GM11168 (cell line): ENCODE data around the gene RNF213.
"Not testable (repeated sequence)": the region's sequence is repeated elsewhere in the genome, so short reads cannot be mapped to it uniquely, and the experiment has no call there.

ENCODE experiments used
- in situ Hi-C: fragments of 300-500 bp; cut with MboI; formaldehyde crosslinking; loops from one replicate; pipeline ENCODE4 v1.12.0; 2022; ENCODE audit warnings: low sequenced_read_pairs; ENCODE audit not compliant: unreplicated experiment

The RNF213 gene

DNA sequence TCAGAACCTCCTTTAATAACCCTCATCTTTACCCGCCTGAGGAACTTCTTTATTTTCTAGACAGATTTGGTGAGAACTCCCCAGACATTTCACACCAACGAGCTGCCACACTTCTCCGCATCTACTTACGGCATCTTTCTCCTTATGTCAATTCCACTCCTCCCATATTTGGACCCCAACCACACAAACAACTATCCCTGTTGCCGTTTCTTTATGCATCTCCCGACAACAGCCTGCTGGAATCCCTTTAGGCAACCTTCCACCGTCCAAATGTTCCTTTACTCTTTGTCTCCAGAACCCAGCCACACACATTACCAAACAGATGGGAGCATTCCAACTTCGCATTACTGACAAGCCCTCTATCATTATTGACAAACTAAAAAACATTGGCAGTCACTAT is 145.5 kb downstream of the RNF213 start:
- in situ Hi-C loops: no loop called here

DNA sequence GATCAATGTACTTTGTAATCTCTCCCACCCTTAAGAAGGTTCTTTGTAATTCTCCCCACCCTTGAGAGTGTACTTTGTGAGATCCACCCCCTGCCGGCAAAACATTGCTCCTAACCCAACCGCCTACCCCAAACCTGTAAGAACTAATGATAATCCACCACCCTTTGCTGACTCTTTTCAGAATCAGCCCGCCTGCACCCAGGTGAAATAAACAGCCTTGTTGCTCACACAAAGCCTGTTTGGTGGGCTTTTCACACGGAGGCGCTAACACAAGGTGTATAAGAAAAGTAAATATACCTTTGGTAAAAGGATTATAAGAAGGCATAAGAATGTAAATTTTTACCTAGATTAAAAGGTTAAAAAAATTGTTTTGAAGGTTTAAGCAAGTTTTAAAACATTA is 147.3 kb downstream of the RNF213 start:
- in situ Hi-C loops: not testable (repeated sequence)

DNA sequence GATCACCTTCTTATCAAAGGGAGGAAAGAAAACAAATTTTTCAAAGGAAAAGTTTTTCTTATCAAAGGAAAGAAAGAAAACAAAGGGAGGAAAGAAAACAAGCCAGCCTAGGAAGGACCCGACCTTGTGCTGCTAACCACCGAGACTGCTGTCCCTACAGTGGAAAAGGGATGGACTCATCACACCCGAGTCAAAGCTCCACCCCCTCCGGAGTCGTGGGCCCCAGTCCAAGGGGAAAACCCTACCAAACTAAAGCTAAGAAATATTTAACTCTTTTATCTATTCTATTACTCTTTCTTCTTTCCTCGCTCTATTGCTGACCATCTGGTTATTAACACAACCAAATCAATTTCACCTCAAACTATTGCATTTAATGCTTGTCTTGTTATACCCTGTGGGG is 148.2 kb downstream of the RNF213 start:
- in situ Hi-C loops: no loop called here

DNA sequence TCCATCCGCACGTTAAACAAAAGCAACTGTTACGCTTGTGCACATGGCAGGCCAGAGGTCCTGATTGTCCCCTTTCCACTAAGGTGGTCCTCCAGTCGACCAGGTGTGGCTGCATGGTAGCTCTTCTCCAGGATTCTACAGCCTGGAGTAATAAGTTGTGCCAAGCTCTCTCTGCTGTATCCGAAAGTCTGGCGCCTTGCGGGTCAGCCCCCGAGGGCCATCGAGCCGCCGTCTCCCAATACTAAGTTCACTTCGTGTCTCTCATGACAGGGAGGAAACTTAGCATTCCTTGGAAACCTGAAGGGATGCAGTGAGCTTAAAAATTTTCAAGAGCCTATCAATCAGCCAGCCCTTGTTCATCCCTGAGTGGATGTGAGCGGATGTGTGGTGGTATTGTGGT is 149.0 kb downstream of the RNF213 start:
- in situ Hi-C loops: no loop called here

DNA sequence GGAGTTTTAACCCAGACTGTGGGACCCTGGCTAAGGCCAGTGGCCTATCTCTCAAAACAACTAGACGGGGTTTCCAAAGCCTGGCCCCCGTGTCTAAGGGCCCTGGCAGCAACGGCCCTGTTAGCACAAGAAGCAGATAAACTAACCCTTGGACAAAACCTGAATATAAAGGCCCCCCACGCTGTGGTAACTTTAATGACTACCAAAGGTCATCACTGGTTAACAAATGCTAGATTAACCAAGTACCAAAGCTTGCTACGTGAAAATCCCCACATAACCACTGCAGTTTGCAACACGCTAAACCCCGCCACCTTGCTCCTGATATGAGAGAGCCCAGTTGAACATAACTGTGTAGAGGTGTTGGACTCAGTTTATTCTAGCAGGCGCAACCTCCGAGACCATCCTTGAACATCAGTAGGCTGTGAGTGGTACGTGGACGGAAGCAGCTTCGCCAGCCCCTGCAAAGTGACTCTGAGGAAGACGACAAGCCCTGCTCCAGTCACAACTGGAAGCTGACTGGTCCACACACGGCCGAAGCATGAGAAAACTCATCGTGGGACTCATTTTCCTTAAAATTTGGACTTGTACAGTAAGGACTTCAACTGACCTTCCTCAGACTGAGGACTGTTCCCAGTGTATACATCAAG is 149.9 kb downstream of the RNF213 start:
- in situ Hi-C loops: not testable (repeated sequence)

DNA sequence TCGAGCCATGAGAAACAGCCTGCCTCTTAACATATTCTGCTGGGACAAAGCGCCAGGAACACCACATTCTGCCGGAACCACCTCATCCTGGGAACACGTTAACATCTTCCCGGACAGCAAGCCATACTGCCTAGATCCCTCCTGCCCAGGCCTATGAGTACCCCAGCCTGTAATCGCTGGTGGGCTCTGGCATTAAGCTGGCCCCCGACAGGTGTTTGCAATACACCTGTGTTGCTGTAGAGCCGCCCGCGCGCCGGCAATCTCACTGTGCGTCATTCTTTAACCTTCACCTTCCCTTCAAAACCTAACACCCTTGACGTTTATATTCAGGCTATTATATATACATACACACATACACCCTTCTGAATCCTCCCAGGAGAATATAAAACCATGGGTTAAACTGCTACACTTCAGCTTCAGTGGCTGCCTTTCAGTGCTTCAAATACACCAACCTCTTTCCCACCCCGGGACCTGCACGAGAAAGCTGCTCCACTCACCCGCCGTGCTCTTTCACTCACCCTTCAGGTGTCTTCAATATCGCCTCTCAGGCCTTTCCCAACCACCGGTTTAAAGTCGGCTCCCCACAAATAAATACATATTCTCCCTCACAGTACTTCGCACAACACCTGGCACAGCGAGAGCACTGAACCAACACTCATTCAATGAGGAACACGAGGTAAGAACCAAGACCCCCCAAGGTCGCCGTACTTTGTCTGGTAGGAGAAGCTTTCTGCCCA is 153.3 kb downstream of the RNF213 start:
- in situ Hi-C loops: no loop called here

DNA sequence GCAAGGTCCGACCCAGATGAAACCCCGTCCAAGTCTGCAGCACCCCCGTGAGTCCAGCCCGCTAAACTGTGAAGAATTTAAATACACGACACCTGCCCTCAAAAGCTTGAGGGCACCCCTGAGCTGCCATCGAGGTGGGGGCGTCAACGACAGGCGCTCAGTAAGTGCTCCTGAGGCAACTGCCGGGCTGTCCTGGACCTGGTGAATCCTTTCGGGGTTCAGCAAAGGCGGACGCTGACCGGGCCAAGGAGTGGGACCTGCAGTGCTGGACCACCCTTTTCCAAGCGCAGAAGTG is 153.8 kb downstream of the RNF213 start:
- in situ Hi-C loops: no loop called here

DNA sequence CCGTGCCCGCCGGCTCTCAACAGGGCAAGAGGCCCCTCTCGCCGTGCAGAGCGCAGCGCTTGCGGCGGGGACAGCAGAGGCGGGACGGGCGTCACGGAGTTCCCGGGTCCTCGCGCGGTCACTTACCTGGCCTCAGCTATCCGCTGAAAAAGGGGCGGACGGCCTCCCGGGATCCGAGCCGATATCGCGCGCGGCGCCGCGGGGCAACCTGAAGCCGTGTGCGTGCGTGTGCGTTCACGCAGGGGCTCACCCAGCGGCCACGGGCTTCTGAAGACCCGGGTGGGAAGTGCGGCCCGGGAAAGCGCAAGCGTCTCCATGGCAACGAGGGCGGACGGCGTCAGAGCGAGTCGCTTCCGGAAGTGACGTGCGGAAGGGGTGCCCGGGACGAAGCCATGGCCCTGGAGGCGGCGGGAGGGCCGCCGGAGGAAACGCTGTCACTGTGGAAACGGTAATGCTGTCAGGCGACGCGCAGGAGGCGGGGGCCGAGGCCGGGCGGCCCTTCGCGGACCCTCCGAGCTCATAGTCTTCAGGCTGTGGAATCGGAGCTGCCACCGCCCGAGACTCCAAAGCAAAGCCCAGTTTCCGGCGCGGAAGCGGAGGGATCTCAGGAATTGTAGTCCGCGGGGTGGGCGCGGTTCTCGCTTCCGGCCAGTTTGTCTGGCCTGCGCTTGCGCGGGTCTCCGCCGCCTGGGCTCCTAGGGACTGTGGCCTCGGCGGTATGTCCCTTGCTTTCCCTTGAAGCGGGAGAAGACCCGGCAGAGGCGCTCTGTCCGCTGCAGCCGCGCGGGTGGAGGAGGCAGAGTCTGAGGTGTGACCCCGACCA is 154.4 kb downstream of the RNF213 start, which contains the start of gene ENDOV:
Gene ENDOV (plus strand): TSS at position 365 of the 823 bp plus-strand sequence. CDS start 28 bp downstream, at position 393.
- in situ Hi-C loops: no loop called here

DNA sequence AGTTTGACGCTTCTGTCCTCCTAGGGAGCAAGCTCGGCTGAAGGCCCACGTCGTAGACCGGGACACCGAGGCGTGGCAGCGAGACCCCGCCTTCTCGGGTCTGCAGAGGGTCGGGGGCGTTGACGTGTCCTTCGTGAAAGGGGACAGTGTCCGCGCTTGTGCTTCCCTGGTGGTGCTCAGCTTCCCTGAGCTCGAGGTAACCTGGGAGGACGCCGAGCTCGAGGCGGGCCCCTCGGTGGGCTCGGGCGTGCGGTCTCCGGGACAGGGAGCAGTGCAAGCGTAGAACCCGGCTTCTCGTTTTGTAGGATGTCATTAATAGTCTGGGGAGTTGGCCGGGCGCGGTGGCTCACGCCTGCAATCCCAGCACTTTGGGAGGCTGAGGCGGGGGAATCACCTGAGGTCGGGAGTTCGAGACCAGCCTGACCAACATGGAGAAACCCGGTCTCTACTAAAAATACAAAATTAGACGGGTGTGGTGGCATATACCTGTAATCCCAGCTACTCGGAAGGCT is 155.0 kb downstream of the RNF213 start:
- in situ Hi-C loops: no loop called here

DNA sequence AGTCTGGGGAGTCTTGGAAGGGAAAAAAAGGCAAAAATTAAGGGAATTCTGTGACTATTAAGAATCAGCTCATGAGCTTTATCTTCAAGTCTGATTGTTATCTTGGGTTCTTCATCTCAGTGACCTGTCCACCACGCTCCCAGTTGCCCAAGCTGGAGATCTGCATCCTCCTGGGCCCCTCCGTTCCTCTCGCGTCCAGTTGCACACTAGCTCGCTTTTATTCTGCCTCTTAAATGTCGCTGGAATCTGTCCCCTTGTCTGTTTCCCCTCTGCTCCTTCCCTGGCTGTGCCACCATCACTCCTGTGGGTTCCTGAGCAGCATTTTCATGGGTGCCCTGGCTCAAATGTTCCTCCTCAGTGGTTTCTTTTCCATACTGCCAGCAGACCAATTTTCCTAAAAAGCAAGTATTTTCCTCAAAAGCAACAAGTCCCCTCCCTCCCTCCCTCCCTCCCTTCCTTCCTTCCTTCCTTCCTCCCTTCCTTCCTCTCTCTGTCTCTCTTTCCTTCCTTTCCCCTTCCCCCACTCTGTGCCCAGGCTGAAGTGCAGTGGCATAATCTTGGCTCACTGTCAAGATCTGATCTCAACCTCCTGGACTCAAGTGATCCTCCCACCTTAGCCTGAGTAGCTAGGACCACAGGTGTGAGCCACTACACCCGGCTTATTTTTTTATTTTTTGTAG is 155.7 kb downstream of the RNF213 start:
- in situ Hi-C loops: no loop called here

DNA sequence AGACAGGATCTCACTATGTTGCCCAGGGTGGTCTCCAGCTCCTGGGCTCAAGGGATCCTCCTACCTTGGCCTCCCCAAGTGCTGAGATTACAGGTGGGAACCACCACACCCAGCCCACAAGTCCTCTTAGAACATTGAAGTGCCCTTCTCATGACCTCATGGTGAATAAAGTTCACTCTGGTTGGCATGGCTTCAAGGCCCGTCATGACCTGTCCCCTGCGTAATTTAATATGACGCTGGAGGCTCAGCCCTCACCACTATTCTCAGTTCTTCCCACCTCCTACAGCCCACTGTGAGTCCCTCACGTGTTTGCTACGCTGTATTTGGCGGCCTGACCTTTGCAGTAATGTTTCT is 156.3 kb downstream of the RNF213 start:
- in situ Hi-C loops: no loop called here

DNA sequence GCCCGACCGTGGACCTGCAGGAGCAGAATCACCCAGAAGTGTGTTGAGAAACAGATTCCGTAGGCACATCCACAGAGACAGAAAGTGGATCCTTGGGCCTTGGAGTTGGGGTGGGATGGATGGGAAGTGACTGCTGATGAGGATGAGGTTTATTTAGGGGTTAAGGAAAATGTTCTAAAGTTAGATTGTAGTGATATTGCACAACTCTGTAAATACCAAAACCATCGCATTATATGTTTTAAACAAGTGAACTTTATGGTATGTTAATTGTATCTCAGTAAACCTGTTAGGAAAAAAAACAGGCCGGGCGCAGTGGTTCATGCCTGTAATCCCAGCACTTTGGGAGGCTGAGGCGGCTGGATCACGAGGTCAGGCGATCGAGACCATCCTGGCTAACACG is 157.9 kb downstream of the RNF213 start:
- in situ Hi-C loops: no loop called here

DNA sequence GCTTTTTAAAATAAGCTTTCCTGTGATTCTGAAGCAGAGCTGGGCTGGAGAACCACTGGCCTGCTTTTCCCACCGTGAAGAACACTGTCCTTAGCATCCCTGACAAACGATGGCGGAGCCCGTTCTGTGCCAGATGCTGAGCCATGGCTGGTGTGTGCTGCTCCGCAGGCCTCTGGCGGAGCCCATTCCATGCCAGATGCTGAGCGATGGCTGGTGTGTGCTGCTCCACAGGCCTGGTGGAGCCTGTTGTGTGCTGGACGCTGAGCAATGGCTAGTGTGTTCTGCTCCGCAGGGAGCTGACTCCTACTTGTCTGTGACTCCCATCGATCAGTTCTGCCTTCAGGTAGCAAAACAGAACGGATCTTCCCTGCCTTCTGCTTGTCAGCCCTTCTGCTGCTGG is 158.6 kb downstream of the RNF213 start:
- in situ Hi-C loops: no loop called here

DNA sequence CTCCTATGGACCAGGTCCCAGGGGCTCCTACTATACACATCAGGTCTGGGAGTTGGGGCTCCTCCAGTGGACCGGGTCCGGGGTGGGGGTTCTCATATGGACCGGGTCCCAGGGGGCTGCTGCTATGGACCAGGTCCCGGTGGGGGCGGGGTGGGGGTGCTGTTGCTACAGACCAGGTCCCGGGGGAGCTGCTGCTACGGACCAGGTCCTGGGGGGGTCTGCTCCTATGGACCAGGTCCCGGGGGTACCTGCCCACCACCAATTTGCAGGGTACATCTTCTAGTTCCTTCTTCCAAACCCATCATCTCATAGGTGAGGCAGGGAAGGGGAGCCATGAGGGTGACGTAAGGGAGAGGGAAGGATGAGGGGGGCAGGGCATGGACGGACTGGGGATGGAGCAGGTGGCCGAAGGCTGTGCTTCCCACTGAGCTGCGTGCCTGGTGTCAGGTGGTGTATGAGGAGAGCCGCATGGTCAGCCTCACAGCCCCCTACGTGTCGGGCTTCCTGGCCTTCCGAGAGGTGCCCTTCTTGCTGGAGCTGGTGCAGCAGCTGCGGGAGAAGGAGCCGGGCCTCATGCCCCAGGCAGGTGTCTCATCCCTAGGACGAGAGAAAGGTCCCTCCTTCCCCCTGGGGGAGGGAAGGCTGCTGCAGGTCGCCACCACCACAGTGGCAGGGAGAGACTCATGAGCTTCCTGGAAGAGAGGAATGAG is 160.9 kb downstream of the RNF213 start:
- in situ Hi-C loops: loop anchor here (10.0 kb wide), 1 partner anchor 153 kb away; no protein-coding TSS in a partner anchor

DNA sequence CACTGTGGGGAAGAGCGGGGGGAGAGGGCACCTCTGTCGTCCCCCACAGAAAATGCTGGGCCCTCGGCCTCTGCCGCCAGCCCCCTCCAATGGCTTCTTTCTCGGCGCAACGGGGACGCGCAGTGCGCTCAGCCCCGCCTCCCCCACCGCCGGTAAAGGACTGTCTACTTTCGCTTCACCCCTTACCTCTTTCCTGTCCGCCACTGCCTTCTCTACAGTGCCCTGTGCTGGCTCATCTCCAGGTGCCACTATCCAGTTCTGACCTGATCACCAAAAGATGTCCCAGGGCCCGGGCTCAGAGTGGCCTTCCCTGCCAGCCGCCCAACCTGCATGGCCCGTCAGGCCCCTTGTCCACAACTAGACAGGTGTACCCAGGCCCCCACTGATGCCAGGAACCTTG is 161.6 kb downstream of the RNF213 start:
- in situ Hi-C loops: loop anchor here (10.0 kb wide), 1 partner anchor 153 kb away; no protein-coding TSS in a partner anchor

DNA sequence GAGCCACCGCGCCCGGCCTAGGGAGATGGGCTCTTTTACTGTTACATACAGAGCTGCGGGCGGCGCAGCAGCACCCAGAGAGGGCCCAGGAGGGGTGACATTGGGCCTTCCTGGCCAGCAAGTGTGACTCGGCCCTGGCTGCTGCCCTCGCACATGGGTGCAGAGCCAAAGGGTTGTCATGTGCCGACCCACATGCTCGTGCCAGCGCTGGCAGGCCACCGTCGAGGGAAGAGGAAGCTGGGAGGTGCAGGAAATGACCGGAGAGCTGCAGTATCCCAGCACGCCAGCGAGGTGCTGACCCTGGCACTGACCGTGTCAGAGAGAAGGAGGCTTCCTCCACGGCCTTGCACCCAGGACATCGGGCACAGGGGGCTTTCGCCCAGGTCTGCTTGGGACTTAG is 162.3 kb downstream of the RNF213 start:
- in situ Hi-C loops: loop anchor here (10.0 kb wide), 1 partner anchor 152 kb away; no protein-coding TSS in a partner anchor

DNA sequence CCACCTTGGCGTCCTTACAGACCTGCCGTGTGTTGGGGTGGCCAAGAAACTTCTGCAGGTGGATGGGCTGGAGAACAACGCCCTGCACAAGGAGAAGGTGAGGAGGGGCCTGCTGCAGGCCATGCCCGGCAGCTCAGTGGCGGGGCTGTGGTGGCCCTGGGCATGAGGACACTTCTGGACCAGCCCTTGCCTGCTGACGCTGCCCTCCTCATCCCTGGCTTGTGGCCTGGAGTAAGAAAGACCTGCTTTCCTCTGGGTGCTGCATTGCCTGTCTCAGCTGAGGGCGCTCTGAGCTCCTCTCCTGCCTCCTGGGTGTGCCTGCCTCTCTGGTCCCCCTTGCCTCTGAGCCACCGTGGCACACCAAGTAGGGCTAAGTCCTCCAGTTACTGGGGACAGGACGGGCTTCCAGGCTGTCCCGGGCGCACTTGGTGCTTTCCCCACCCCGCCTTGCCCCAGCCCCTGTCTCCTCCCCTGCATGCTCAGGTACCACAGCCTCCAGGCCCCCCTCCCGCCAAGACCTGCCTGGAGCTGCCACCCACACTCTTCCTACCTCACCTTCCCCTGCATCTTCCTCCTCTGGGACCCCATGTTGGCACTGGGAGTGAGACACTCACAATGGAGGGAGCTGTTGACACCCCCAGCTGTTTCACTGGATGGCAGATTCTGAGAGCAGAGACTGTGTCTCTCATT is 163.0 kb downstream of the RNF213 start:
- in situ Hi-C loops: loop anchor here (10.0 kb wide), 1 partner anchor 151 kb away; no protein-coding TSS in a partner anchor

DNA sequence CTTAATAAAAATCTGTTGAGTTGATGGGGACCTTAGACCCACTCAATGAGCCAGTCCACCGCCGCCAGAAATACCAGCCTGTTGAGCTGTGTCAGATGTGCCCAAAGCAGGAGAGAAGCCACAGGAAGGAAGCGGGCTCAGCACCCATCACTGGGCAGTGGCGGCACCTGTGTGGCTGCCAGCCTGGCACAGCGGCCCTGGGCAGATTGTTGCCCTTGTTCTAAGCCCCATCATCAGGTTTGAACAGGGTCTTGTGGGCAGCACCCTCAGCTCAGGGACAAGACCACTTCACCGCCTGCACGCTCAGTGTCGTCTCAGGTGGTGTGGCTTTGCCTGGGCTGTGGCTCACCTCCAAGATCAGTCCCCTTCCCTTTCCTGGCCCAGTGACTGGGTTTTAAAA is 163.6 kb downstream of the RNF213 start:
- in situ Hi-C loops: loop anchor here (10.0 kb wide), 1 partner anchor 151 kb away; no protein-coding TSS in a partner anchor
